B cell (primary cell): Measurements from ENCODE around the gene DPY19L1. TPM values are rescaled to one million over a fixed set of nuclear protein-coding genes. Genes with fewer than 3 reads are reported as not detected.

ENCODE experiments used
- ATAC-seq: fragments of 200-7000 bp; cut with Tn5 transposase; one replicate; pipeline ENCODE4 v1.10.0; 2021; ENCODE audit warnings: low read depth, mild to moderate bottlenecking, moderate number of reproducible peaks, moderate library complexity
- CTCF ChIA-PET: fragments of 350-600 bp; sonication (Branson Sonifier 250); formaldehyde crosslinking; loops from one replicate; lab custom pipeline; 2021; ENCODE audit warnings: antibody characterized with exemption, inconsistent platforms; lab: Charles Lee
- POLR2A ChIA-PET: fragments of 350-600 bp; sonication (Branson Sonifier 250); formaldehyde crosslinking; loops from one replicate; lab custom pipeline; 2021; ENCODE audit warnings: antibody characterized with exemption; lab: Charles Lee
- DNase-seq: peaks from one replicate; pipeline ENCODE4 v3.0.0; 2013
- H2AFZ ChIP-seq: 2 replicates; pipeline ENCODE4 v1.6.1; 2012; ENCODE audit warnings: mild to moderate bottlenecking, low read depth, low read length; ENCODE audit not compliant: insufficient read depth, poor library complexity, severe bottlenecking
- H3K27ac ChIP-seq, 2 donors: 1 replicate in 1 of 2; 2 replicates in 1 of 2; pipeline ENCODE4 v1.5.1; 2012 to 2013; ENCODE audit warnings: low read length in 2 of 2, mild to moderate bottlenecking in 2 of 2, moderate library complexity in 1 of 2
- H3K27me3 ChIP-seq, 4 experiments: fragments of 200-600 bp in 1 of 4; sonication (generic) in 1 of 4; replicated peaks in 1 of 4; 1 replicate in 2 of 4; 2 replicates in 2 of 4; pipeline versions ENCODE4 v1.6.1 to v1.7.0; 2013 to 2016; ENCODE audit warnings: low read length in 3 of 4, mild to moderate bottlenecking in 2 of 4, mixed read lengths in 1 of 4, moderate library complexity in 1 of 4; ENCODE audit not compliant: insufficient read depth in 4 of 4, control insufficient read depth in 3 of 4; ENCODE audit errors: control extremely low read depth in 1 of 4
- H3K36me3 ChIP-seq, 2 experiments: replicated peaks in 1 of 2; 1 replicate in 1 of 2; 2 replicates in 1 of 2; pipeline versions ENCODE4 v1.6.1 to v1.7.1; 2013; ENCODE audit warnings: low read length in 1 of 2; ENCODE audit not compliant: insufficient read depth in 2 of 2, control insufficient read depth in 1 of 2; ENCODE audit errors: control extremely low read depth in 1 of 2, extremely low read depth in 1 of 2
- H3K4me1 ChIP-seq, 2 donors: fragments of 200-600 bp in 1 of 2; sonication (generic) in 1 of 2; 1 replicate in 1 of 2; 2 replicates in 1 of 2; pipeline versions ENCODE4 v1.5.1 to v1.6.1; 2013 to 2017; ENCODE audit warnings: low read length in 2 of 2; ENCODE audit not compliant: control insufficient read depth in 2 of 2, insufficient read depth in 2 of 2
- H3K4me2 ChIP-seq: replicated peaks from 2 replicates; pipeline ENCODE3; 2012; ENCODE audit warnings: mild to moderate bottlenecking, low read depth, low read length; ENCODE audit not compliant: poor library complexity, severe bottlenecking
- H3K4me3 ChIP-seq, 5 experiments: fragments of 200-600 bp in 1 of 5; sonication (generic) in 1 of 5; 1 replicate in 3 of 5; 2 replicates in 2 of 5; pipeline versions ENCODE4 v1.5.1 to v1.7.0; 2011 to 2016; ENCODE audit warnings: low read length in 4 of 5, mild to moderate bottlenecking in 4 of 5, low read depth in 2 of 5, control low read depth in 1 of 5, moderate library complexity in 1 of 5; ENCODE audit not compliant: insufficient read depth in 1 of 5; ENCODE audit errors: control extremely low read depth in 1 of 5, extremely low read depth in 1 of 5
- H3K79me2 ChIP-seq: fragments of 200-600 bp; sonication (generic); one replicate; pipeline ENCODE4 v1.6.0; 2016; ENCODE audit warnings: low read length; ENCODE audit not compliant: control insufficient read depth, insufficient read depth
- H3K9ac ChIP-seq: fragments of 200-600 bp; sonication (generic); 2 replicates; pipeline ENCODE4 v1.6.1; 2017; ENCODE audit warnings: mild to moderate bottlenecking, low read length, moderate library complexity
- H3K9me3 ChIP-seq, 3 donors: one replicate each; pipeline versions ENCODE4 v1.6.1 to v1.7.1; 2013; ENCODE audit warnings: low read length in 2 of 3; ENCODE audit not compliant: control insufficient read depth in 2 of 3, insufficient read depth in 1 of 3; ENCODE audit errors: control extremely low read depth in 1 of 3
- H4K20me1 ChIP-seq: 2 replicates; pipeline ENCODE4 v1.6.0; 2012; ENCODE audit warnings: mild to moderate bottlenecking, low read length; ENCODE audit not compliant: insufficient read depth, control insufficient read depth, poor library complexity, severe bottlenecking
- H3K27ac Mint-ChIP-seq: one replicate; pipeline ENCODE4 v1.8.0; 2021; ENCODE audit warnings: mixed read lengths
- H3K27me3 Mint-ChIP-seq: one replicate; pipeline ENCODE4 v1.8.0; 2021; ENCODE audit warnings: mixed read lengths
- H3K4me1 Mint-ChIP-seq: one replicate; pipeline ENCODE4 v1.8.0; 2021; ENCODE audit warnings: mixed read lengths
- H3K4me3 Mint-ChIP-seq: one replicate; pipeline ENCODE4 v1.8.0; 2021; ENCODE audit warnings: mixed read lengths
- H3K9me3 Mint-ChIP-seq: one replicate; pipeline ENCODE4 v1.8.0; 2022; ENCODE audit warnings: mixed read lengths; ENCODE audit not compliant: insufficient read depth
- EZH2 ChIP-seq: IDR thresholded peaks from 2 replicates; pipeline ENCODE4 v1.6.1; 2012; ENCODE audit warnings: borderline replicate concordance, low read depth, mild to moderate bottlenecking, moderate library complexity, low read length; ENCODE audit not compliant: insufficient read depth, poor library complexity, severe bottlenecking
- WGBS: methylation state at CpG from one replicate; pipeline ENCODE4 v1.1.5; 2013; ENCODE audit warnings: missing lambda C conversion rate; ENCODE audit not compliant: insufficient coverage; 5-methylcytosine and 5-hydroxymethylcytosine counted together
- intact Hi-C: fragments of 100-400 bp; cut with micrococcal nuclease; formaldehyde crosslinking; loops from one replicate; pipeline ENCODE4 v1.10.0; 2022
- polyA plus RNA-seq: library from polyadenylated mRNA; depleted of rRNA; stranded (reverse); fragments of >200 nt; gene quantifications from 2 replicates; pipeline ENCODE4 v1.2.3, GENCODE V29; 2012
- total RNA-seq, 2 donors: library from RNA; stranded (reverse); fragments of 120-200 nt in 1 of 2; gene quantifications; 1 replicate in 1 of 2; 2 replicates in 1 of 2; pipeline versions ENCODE4 v1.2.3 to v1.2.4, GENCODE V29; 2013 to 2022
- TF ChIP-seq, protein P1 (sequence below): fragments of 200-600 bp; IDR thresholded peaks from one replicate; pipeline ENCODE4 v1.8.0; 2022; ENCODE audit warnings: antibody characterized with exemption, mild to moderate bottlenecking

Gene DPY19L1
- total and polyA plus RNA-seq, 2 donors (not counting 1 experiment from before 2014, with no cell fraction given) = 2.0 to 13.0 TPM

GRCh38 chr7:35038354-35038753 is 1.1 kb upstream of the DPY19L1 start:
- Mint-ChIP-seq H3K27me3 (no peaks in the 10 kb centered on the region), H3K4me1 (peaks cover 25% of the 10 kb centered on the region), H3K9me3 (no peaks in the 10 kb centered on the region), H3K27ac (peak overlapping the region; percentile 89), H3K4me3 (peak overlapping the region; percentile 95)
- no peaks in the 10 kb centered on the region for H3K27me3 ChIP-seq
- peaks cover 9% of the 10 kb centered on the region for H3K79me2 ChIP-seq
- ChIA-PET POLR2A (no interaction called here), CTCF (no interaction called here)
- TF ChIP-seq, protein P1, sequence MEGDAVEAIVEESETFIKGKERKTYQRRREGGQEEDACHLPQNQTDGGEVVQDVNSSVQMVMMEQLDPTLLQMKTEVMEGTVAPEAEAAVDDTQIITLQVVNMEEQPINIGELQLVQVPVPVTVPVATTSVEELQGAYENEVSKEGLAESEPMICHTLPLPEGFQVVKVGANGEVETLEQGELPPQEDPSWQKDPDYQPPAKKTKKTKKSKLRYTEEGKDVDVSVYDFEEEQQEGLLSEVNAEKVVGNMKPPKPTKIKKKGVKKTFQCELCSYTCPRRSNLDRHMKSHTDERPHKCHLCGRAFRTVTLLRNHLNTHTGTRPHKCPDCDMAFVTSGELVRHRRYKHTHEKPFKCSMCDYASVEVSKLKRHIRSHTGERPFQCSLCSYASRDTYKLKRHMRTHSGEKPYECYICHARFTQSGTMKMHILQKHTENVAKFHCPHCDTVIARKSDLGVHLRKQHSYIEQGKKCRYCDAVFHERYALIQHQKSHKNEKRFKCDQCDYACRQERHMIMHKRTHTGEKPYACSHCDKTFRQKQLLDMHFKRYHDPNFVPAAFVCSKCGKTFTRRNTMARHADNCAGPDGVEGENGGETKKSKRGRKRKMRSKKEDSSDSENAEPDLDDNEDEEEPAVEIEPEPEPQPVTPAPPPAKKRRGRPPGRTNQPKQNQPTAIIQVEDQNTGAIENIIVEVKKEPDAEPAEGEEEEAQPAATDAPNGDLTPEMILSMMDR = no peak
- TF ChIP-seq EZH2 = no peak
- no peaks in the 10 kb centered on the region for H3K9me3 ChIP-seq
- H3K36me3 ChIP-seq = no peaks in the 10 kb centered on the region
- peak overlapping the region; percentile 75 for H3K9ac ChIP-seq
- 69% methylated on average over 4 of the region's 9 CpGs for WGBS
- ATAC-seq (no peak), DNase-seq (no peak)
- intact Hi-C loops = loop anchor here (2.0 to 10.0 kb wide), 3 partner anchors 656 to 1911 kb away; partner anchors contain the start of genes BBS9, HERPUD2 and SEPTIN7
- H3K4me3 ChIP-seq = peak overlapping the region; percentile 50 to 89 (median 66)
- peak overlapping the region in 1 of 2 donors; percentile 63 for H3K27ac ChIP-seq
- H3K4me1 ChIP-seq = peaks cover 15 to 18% of the 10 kb centered on the region in 2 donors
- peak overlapping the region; percentile 87 for H2AFZ ChIP-seq
- H4K20me1 ChIP-seq = no peaks in the 10 kb centered on the region
- peak overlapping the region; percentile 91 for H3K4me2 ChIP-seq

- Mint-ChIP-seq H3K4me3 (peak overlapping the region; percentile 95), H3K9me3 (no peaks in the 10 kb centered on the region), H3K4me1 (peaks cover 25% of the 10 kb centered on the region), H3K27ac (peak overlapping the region; percentile 89), H3K27me3 (no peaks in the 10 kb centered on the region)
- Histone ChIP-seq H2AFZ (peak overlapping the region; percentile 87), H3K4me3 (peak overlapping the region; percentile 50 to 89 (median 76)), H4K20me1 (no peaks in the 10 kb centered on the region), H3K27ac (peak overlapping the region in 1 of 2 donors; percentile 63), H3K9me3 (no peaks in the 10 kb centered on the region), H3K4me1 (peaks cover 15 to 18% of the 10 kb centered on the region in 2 donors), H3K27me3 (no peaks in the 10 kb centered on the region), H3K9ac (peak overlapping the region; percentile 75), H3K4me2 (peak overlapping the region; percentile 95), H3K79me2 (peaks cover 16% of the 10 kb centered on the region), H3K36me3 (no peaks in the 10 kb centered on the region)
- intact Hi-C loops = loop anchor here (2.0 to 10.0 kb wide), 4 partner anchors 657 to 1910 kb away; partner anchors contain the start of genes BBS9, HERPUD2 and SEPTIN7
- peak; percentile 85 for ATAC-seq
- under 1% methylated on average over 85 of the region's 100 CpGs for WGBS
- DNase-seq = peak; percentile 96
- ChIA-PET POLR2A (interaction anchor here (1.0 kb wide), 1 partner anchor 692 kb away, joined by 6 read pairs; no protein-coding TSS in a partner anchor), CTCF (no interaction called here)
- no peak for TF ChIP-seq EZH2
- TF ChIP-seq, protein P1 = peak; percentile 87
These were observed 449 bp upstream of the DPY19L1 start for GRCh38 chr7:35037526-35038341.
